Stimulated activated CD8-positive, alpha-beta memory T cell treated with anti-CD3 and anti-CD28 coated beads, Interleukin-7, amount 100 ng/mL, for 1 hour (primary cell): Measurements from ENCODE around the gene DAAM1.

Experiments used
- DNase-seq, 2 donors: peaks; one replicate each; pipeline ENCODE4 v3.0.0-alpha.2; 2020; ENCODE audit warnings: low read depth in 2 of 2

DAAM1 gene

GRCh38 chr14:59254911-59255545, 66.6 kb downstream of the DAAM1 start:
- DNase-seq: no peak

- no peak for DNase-seq
Observed at GRCh38 chr14:59256331-59256730, 67.9 kb downstream of the DAAM1 start.

GRCh38 chr14:59261334-59261733, 72.9 kb downstream of the DAAM1 start:
- DNase-seq: no peak

GRCh38 chr14:59262717-59263454, 74.4 kb downstream of the DAAM1 start:
- no peak for DNase-seq

GRCh38 chr14:59265808-59266207, 77.3 kb downstream of the DAAM1 start:
- DNase-seq: no peak

GRCh38 chr14:59267046-59267445, 78.6 kb downstream of the DAAM1 start:
- DNase-seq: no peak

GRCh38 chr14:59268011-59268410, 79.5 kb downstream of the DAAM1 start:
- no peak for DNase-seq

GRCh38 chr14:59268858-59269257, 80.4 kb downstream of the DAAM1 start:
- DNase-seq: no peak

GRCh38 chr14:59269466-59269865, 81.0 kb downstream of the DAAM1 start:
- no peak for DNase-seq

- DNase-seq: no peak
Observed at GRCh38 chr14:59271256-59271655, 82.8 kb downstream of the DAAM1 start.

GRCh38 chr14:59271734-59272133, 83.3 kb downstream of the DAAM1 start:
- DNase-seq: no peak

GRCh38 chr14:59272633-59273032, 84.2 kb downstream of the DAAM1 start:
- DNase-seq: no peak

- DNase-seq: no peak
Observed at GRCh38 chr14:59273737-59274136, 85.3 kb downstream of the DAAM1 start.

GRCh38 chr14:59274991-59275391, 86.5 kb downstream of the DAAM1 start:
- no peak for DNase-seq

- DNase-seq: no peak
Observed at GRCh38 chr14:59275668-59276067, 87.2 kb downstream of the DAAM1 start.

- no peak for DNase-seq
Observed at GRCh38 chr14:59276235-59276634, 87.8 kb downstream of the DAAM1 start.

- no peak for DNase-seq
Observed at GRCh38 chr14:59277659-59278058, 89.2 kb downstream of the DAAM1 start.

GRCh38 chr14:59278111-59278510, 89.6 kb downstream of the DAAM1 start:
- no peak for DNase-seq

GRCh38 chr14:59280961-59281360, 92.5 kb downstream of the DAAM1 start:
- no peak for DNase-seq

- no peak for DNase-seq
Observed at GRCh38 chr14:59281609-59282377, 93.3 kb downstream of the DAAM1 start.

- no peak for DNase-seq
Observed at GRCh38 chr14:59282378-59282765, 93.9 kb downstream of the DAAM1 start.

GRCh38 chr14:59283361-59283760, 94.9 kb downstream of the DAAM1 start:
- DNase-seq: no peak

- DNase-seq: no peak
Observed at GRCh38 chr14:59284059-59284458, 95.6 kb downstream of the DAAM1 start.
